ENCODE measurements around the gene PDK1. TPM values are rescaled to one million over a fixed set of nuclear protein-coding genes. Genes with fewer than 3 reads are reported as not detected.

Gene PDK1
- total RNA-seq, 1 donor from 2014 or later: 51.2 TPM

DNA sequence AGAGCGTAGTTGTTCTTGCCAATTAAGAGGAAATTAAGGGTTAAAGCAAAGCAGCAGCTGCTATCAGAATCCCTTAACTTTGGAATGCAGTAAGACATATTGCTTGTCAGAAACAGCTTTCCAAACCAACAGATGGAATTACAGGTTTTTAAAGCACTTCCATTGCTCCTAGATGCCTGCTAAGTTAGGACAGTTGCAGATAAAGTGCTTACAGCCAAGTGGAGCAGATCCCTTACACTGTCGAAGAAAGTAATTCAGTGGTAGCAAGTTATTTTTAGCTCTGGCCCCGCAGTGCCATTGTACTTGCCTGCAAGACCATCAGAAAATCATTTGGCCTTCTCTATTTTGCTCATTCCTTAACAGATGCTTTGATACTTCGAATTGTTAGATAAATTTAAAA is 5.4 kb downstream of the PDK1 start:
- TF ChIP-seq, protein P1, sequence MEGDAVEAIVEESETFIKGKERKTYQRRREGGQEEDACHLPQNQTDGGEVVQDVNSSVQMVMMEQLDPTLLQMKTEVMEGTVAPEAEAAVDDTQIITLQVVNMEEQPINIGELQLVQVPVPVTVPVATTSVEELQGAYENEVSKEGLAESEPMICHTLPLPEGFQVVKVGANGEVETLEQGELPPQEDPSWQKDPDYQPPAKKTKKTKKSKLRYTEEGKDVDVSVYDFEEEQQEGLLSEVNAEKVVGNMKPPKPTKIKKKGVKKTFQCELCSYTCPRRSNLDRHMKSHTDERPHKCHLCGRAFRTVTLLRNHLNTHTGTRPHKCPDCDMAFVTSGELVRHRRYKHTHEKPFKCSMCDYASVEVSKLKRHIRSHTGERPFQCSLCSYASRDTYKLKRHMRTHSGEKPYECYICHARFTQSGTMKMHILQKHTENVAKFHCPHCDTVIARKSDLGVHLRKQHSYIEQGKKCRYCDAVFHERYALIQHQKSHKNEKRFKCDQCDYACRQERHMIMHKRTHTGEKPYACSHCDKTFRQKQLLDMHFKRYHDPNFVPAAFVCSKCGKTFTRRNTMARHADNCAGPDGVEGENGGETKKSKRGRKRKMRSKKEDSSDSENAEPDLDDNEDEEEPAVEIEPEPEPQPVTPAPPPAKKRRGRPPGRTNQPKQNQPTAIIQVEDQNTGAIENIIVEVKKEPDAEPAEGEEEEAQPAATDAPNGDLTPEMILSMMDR (IDR thresholded peaks at IDR 0.05; ENCODE audit: borderline replicate concordance): no peak
- Histone ChIP-seq H3K27me3 (ENCODE audit: low read depth) (no peaks in the 10 kb centered on the region), H3K9me3 (replicated peaks) (no peaks in the 10 kb centered on the region), H3K36me3 (peaks cover 40% of the 10 kb centered on the region), H3K4me3 (no peak overlapping the region), H3K27ac (replicated peaks) (no peak overlapping the region), H3K4me1 (peaks cover 22% of the 10 kb centered on the region)
- intact Hi-C loops (cut with micrococcal nuclease): no loop called here
- DNase-seq: no peak

GRCh38 chr2:172562298-172562697 is 6.4 kb downstream of the PDK1 start:
- intact Hi-C loops (cut with micrococcal nuclease): no loop called here
- Histone ChIP-seq H3K27me3 (ENCODE audit: low read depth) (no peaks in the 10 kb centered on the region), H3K4me1 (peaks cover 12% of the 10 kb centered on the region), H3K36me3 (peaks cover 44% of the 10 kb centered on the region), H3K4me3 (no peak overlapping the region), H3K9me3 (replicated peaks) (no peaks in the 10 kb centered on the region), H3K27ac (replicated peaks) (no peak overlapping the region)
- no peak for DNase-seq
- TF ChIP-seq, protein P1 (IDR thresholded peaks at IDR 0.05; ENCODE audit: borderline replicate concordance): no peak

GRCh38 chr2:172564376-172564775 is 8.5 kb downstream of the PDK1 start:
- Histone ChIP-seq H3K27ac (replicated peaks) (no peak overlapping the region), H3K4me3 (no peak overlapping the region), H3K36me3 (peaks cover 57% of the 10 kb centered on the region), H3K9me3 (replicated peaks) (no peaks in the 10 kb centered on the region), H3K4me1 (peaks cover 11% of the 10 kb centered on the region), H3K27me3 (ENCODE audit: low read depth) (no peaks in the 10 kb centered on the region)
- TF ChIP-seq, protein P1 (IDR thresholded peaks at IDR 0.05; ENCODE audit: borderline replicate concordance): no peak
- intact Hi-C loops (cut with micrococcal nuclease): no loop called here
- no peak for DNase-seq

- H3K4me1 ChIP-seq: no peaks in the 10 kb centered on the region
- peaks cover 26% of the 10 kb centered on the region for H3K9me3 ChIP-seq (replicated peaks)
- peaks cover 81% of the 10 kb centered on the region for H3K36me3 ChIP-seq
- H3K27me3 ChIP-seq (ENCODE audit: low read depth): no peaks in the 10 kb centered on the region
- intact Hi-C loops (cut with micrococcal nuclease): no loop called here
- TF ChIP-seq, protein P1 (IDR thresholded peaks at IDR 0.05; ENCODE audit: borderline replicate concordance): no peak
- H3K27ac ChIP-seq (replicated peaks): no peak overlapping the region
- DNase-seq: no peak
- H3K4me3 ChIP-seq: no peak overlapping the region
These were observed 15.4 kb downstream of the PDK1 start for GRCh38 chr2:172571245-172571644.

DNA sequence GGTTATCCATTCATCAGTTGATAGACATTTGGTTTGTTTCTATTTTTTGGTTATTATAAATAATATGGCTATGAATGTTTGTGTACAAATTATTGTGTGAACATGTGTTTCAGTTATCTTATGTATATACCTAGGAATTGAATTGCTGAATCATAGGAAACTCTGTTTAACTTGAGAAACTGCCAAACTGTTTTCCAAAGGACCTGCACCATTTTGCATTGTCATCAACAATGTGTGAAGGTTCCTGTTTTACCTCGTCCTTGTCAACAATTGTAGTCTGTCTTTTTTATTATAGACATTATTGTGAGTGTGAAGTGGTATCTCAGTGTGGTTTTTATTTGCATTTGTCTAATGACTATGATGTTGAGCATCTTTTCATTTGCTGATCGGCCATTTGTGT is 17.1 kb downstream of the PDK1 start:
- H3K36me3 ChIP-seq: peaks cover 82% of the 10 kb centered on the region
- no peak for DNase-seq
- TF ChIP-seq, protein P1 (IDR thresholded peaks at IDR 0.05; ENCODE audit: borderline replicate concordance): no peak
- peaks cover 44% of the 10 kb centered on the region for H3K9me3 ChIP-seq (replicated peaks)
- no peak overlapping the region for H3K4me3 ChIP-seq
- no peaks in the 10 kb centered on the region for H3K4me1 ChIP-seq
- no peaks in the 10 kb centered on the region for H3K27me3 ChIP-seq (ENCODE audit: low read depth)
- no peak overlapping the region for H3K27ac ChIP-seq (replicated peaks)
- intact Hi-C loops (cut with micrococcal nuclease): no loop called here

- H3K27ac ChIP-seq (replicated peaks): no peak overlapping the region
- no peaks in the 10 kb centered on the region for H3K27me3 ChIP-seq (ENCODE audit: low read depth)
- intact Hi-C loops (cut with micrococcal nuclease): no loop called here
- DNase-seq: no peak
- no peak overlapping the region for H3K4me3 ChIP-seq
- H3K4me1 ChIP-seq: no peaks in the 10 kb centered on the region
- peaks cover 76% of the 10 kb centered on the region for H3K36me3 ChIP-seq
- TF ChIP-seq, protein P1 (IDR thresholded peaks at IDR 0.05; ENCODE audit: borderline replicate concordance): no peak
- peaks cover 58% of the 10 kb centered on the region for H3K9me3 ChIP-seq (replicated peaks)
These were observed 19.1 kb downstream of the PDK1 start for GRCh38 chr2:172574965-172575364.
